Stimulated activated CD8-positive, alpha-beta memory T cell treated with anti-CD3 and anti-CD28 coated beads, Interleukin-2, amount 100 ng/mL, for 1 hour (primary cell): Measurements from ENCODE around the gene RAP1GDS1.
"Not testable (repeated sequence)": the region's sequence is repeated elsewhere in the genome, so short reads cannot be mapped to it uniquely, and the experiment has no call there.

ENCODE experiments used
- DNase-seq, 2 donors: peaks; one replicate each; pipeline ENCODE4 v3.0.0-alpha.2; 2020; ENCODE audit warnings: low read depth in 2 of 2

RAP1GDS1 gene

DNA sequence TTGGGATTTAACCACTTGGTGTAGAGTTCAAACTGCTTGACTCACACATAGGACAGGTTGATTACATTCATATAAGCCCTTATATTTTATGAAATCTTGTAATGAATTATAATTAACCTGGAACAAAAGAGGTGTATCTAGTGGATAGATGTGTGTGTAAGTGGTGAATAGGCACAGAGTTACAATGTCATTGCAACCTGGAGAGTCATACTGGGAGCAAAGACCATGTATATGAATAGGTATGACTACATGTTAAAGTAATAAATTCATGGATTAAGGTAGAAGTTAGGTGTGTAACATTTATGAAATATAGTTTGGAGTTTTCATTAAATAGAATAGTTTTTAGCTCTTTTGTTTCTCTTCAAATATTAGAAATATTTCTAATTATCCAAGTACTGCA, 26.1 kb downstream of the RAP1GDS1 start:
- no peak for DNase-seq

DNA sequence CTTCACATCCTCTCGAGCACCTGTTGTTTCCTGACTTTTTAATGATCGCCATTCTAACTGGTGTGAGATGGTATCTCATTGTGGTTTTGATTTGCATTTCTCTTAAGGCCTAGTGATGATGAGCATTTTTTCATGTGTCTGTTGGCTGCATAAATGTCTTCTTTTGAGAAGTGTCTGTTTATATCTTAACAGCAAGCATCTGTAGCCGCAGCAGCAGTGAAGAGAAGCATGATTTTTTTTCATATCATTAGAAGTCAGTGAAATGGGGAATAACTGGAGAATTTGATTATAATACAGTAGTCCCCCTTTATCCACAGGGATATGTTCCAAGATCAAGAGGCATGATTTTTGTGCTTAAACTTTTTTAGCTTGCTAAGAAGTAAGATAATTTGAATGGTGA, 27.5 kb downstream of the RAP1GDS1 start:
- DNase-seq, result not testable (repeated sequence)

DNA sequence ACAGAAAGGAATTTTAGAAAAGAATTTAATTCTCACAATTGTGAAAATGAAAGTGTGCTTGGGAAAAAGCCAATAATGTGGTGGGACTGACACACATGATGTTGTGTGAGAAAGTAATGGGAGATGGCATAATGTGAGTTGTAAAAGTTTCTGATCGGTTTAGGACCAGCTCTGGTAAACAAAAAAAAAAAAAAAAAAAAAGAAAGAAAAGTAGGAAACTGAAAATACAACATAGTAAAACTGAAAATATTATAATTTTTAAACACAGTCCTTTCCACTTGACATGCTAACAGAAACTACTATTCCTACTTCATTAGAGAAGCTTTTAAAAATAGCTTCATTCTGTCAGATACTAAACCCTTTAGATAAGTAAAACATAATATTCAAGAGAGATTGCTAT, 28.2 kb downstream of the RAP1GDS1 start:
- DNase-seq, result no peak

DNA sequence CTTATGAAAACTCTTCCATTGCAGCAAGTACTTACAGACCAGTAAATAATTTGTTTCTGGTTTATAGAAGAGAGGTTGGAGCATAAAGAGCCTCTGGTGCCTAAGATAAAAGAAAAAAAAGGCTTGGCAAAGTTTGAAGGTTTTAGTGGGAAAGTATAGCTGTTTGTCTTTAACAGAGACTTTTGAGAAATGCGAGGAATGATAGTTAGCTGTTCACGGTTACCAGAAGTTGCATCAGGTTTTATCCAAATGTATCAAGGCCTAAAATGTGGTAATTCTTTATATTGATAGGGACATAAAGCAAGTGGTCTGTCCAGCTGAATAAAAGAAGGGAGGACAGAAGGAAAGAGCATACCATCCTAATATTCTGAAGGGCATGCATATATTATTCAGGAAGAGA, 29.3 kb downstream of the RAP1GDS1 start:
- no peak for DNase-seq

DNA sequence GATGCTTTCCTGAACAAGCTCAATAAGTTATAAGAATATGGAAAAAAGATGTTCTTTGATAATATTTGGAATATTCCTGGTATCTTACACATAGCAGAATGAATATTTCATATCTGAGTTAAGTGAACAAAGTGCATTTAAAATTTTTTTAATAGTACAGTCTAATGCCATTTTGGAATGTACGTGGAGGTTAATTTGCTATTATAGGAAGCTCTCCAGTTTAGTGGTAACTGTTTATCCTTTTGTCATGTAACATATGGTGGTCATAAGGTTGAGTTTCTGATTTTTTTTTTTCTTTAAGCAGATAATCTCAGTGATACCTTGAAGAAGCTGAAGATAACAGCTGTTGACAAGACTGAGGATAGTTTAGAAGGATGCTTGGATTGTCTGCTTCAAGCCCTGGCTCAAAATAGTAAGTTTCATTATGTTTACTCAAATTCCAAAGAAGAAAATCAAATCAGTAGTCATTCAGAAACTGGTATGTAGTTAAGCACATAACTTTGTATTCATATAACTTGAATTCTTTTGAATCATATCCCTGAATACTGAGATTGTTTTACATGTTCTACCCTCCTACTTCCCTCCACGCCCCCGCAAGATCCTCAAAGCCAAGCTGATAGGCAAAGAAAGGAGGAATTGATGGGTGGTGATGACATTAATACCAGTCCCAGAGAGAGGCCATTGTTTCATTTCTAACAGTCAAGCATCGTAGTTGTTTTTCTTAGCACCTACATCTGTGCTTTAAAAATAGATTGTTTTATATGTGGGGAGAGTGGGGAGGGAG, 32.1 kb downstream of the RAP1GDS1 start:
- DNase-seq, result no peak

DNA sequence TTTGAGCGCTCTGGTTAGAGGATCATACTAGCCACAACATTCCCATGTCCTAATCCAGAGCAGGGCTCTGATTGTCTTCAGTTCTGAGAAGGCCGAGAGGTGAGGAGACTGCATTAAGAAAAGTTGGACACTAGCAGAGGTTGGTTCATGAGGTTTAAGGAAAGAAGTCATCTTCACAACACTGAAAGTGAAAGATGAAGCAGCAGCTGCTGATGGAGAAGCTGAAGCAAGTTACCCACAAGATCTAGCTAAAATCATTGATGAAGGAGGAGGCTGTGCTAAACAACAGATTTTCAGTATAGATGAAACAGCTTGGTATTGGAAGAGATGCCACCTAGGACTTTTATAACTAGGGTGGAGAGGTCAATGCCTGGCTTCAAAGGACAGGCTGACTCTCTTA, 36.8 kb downstream of the RAP1GDS1 start:
- DNase-seq, result no peak

DNA sequence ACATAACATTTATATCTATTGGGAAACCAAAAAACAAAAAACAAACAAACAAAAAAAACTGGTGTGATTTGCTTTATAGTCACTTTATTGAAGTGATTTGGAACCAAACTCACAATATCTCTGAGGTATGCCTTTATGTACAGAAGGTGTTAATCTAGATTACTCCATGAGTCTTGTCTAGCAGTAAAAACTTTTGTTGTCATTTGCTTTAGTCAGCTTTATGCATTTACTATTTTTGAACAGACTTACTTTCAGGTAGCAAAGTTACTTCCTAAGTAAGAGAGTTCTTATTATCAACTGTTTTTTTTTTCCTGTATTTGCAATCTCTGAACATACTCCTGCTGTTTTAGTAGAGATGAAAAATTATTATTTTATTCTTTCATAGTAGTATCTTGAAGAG, 39.5 kb downstream of the RAP1GDS1 start:
- no peak for DNase-seq

DNA sequence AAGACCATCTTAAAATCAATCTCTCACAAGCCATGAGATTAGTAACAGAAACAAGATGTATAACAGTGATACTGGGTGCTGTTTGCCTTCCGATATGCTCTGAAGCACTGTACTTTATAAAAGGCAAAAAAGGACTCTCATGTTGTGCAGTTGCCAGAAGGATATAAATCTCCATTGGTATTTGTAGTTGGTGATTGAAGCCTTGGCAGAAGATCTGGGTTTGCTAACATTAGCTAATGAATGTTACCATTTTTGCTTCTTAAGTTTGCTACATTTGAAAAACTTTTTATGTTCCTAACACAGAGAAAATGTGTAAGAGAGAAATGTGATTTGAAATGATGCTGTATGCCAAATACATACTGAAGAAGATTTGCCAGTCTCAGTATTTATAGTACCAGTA, 44.4 kb downstream of the RAP1GDS1 start:
- DNase-seq, result no peak

DNA sequence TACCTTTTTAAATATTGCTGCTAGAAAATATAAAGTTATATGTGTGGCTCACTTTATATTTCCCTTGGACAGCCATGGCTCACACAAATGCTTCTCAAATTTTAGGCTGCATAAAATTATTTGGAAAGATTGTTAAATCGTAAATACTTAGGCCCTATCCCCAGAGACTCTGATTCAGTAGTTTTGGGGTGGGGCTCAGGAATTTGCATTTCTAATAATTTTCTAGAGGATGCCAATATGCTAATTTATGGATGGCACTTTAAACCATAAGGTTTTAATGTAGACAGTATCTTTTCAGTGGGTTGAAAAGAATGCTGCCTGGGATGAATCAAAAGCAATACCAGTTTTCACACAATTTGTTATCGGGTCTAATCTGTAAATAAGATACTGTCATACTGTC, 49.7 kb downstream of the RAP1GDS1 start:
- no peak for DNase-seq

DNA sequence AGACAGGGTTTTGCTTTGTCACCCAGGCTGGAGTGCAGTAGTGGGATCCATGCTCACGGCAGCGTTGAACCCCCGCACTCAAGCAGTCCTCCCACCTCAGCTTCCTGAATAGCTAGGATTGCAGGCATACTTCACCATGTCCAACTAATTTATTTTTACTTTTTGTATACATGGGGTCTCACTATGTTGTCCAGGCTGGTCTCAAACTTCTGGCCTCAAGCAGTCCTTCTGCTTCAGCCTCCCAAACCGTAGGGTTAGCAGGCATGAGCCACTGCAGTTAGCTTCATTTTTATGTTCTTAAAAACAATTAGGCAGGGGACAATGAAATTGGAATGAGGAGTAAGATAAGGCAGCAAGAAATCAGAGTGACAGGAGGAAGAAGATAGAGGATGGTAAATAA, 50.5 kb downstream of the RAP1GDS1 start:
- DNase-seq, result no peak

DNA sequence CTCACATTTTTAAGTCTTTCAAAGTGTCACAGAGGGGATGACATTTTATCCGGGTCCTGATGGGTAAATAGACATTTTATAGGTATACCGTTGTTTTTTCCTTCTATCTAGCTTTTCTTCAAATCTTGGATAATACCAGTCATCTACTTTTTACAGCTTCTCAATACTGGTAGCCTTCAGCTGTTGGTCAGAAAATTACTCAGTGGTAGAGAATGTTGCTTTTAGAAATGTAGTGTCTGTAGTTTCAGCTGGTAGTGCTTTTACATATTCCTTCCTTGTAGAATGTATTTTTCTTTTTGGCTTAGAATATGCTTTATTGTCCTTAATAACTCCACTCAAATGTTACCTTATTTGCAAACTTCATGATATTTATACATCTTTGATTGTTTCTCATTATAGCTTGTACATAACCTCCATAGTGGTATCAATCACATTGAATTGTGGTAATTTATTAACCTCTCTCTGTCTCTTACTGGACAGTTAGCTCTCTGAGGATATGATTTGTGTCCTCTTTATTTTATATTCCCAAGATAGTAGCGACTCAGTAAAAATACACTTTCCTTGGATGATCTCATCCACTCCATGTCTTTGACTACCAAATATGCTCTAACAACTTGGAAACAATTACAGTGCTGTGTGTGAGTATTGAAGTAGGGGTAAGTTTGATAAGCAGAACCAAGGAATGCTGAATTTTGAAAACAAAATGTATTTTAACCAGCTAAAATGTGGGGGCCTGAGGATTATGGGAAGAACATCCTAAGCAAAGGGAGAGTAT, 53.8 kb downstream of the RAP1GDS1 start:
- DNase-seq, result no peak

DNA sequence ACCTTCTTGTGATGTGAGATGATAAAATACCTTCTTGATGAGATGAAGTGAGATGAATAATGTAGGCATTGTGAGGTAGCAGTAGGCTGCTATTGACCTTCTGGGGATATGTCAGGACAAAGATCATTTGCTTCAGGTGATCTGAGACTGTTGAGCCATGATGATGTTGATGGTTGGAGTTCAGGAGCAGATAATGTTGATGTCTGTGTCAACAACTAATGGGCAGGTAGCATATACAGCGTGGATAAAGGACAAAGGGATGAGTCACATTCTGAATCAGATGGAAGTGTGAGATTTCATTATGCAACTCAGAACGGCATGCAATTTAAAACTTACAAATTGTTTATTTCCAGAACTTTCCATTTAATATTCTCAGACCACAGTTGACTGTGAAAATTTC, 57.3 kb downstream of the RAP1GDS1 start:
- no peak for DNase-seq

DNA sequence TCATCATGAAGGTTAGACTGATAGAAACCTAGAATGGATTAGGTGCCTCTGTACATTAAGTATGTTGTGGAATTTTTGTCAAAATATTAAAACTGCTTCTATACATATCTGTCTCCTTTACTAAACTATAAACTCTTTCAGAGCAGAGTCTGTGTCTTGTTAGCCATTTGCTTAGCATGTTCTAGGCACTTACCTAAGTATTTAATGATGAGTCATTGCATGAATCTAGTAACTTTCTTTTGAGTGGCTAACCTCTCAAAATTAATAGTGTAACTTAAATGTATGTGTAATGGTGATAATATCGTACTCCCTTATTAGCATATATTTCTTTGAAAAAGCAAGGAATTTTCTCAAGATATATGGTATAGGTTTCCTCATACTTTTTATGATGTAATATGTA, 57.8 kb downstream of the RAP1GDS1 start:
- DNase-seq, result no peak

DNA sequence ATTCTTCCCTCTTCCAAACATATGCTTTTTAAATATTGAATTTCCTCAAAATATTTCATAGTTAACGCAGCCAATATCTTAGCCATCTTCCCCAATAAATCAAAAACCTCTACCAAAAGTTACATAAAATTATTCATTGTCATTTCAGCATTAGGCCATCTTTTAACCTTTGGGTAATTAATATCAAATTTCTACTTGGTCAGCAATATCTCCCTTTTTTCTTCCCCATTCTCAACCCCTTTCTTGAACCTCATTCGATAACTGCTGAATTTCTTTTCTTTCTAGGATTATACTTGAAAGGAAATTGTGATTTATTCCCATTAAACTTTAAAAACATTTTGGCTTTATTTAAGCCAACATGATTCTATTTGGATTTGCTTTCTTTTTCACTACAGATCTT, 65.0 kb downstream of the RAP1GDS1 start:
- no peak for DNase-seq

DNA sequence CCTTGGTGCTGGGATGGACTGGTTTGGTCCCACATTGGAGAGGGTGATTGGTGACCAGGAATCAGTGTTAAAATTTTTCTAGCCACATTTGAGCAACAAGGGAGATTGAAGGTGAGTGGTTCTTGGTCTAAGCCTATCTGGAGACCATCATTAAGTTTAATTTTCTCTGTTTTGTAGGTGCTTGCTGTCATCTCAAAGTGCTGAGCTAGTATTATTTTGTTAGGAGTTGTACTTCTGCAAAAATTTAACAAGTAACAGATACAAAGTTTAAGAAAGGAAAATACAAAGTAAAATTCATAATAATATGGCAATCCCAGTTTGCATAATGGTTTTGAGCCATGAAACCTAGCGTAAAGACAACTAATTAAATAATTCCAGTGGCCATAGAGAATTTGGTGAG, 66.5 kb downstream of the RAP1GDS1 start:
- DNase-seq, result no peak

DNA sequence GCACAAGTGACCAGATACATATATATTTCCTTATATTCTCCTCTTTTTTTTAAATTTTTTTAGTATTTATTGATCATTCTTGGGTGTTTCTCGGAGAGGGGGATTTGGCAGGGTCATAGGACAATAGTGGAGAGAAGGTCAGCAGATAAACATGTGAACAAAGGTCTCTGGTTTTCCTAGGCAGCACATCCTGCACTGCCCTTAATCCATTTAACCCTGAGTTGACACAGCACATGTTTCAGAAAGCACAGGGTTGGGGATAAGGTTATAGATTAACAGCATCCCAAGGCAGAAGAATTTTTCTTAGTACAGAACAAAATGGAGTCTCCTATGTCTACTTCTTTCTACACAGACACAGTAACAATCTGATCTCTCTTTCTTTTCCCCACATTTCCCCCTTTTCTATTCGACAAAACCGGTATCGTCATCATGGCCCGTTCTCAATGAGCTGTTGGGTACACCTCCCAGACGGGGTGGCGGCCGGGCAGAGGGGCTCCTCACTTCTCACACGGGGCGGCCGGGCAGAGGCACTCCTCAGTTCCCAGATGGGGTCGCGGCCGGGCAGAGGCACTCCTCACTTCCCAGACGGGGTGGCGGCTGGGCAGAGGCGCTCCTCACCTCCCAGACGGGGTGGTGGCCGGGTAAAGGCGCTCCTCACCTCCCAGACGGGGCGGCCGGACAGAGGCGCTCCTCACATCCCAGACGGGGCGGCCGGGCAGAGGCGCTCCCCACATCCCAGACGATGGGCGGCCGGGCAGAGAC, 68.9 kb downstream of the RAP1GDS1 start:
- not testable (repeated sequence) for DNase-seq

DNA sequence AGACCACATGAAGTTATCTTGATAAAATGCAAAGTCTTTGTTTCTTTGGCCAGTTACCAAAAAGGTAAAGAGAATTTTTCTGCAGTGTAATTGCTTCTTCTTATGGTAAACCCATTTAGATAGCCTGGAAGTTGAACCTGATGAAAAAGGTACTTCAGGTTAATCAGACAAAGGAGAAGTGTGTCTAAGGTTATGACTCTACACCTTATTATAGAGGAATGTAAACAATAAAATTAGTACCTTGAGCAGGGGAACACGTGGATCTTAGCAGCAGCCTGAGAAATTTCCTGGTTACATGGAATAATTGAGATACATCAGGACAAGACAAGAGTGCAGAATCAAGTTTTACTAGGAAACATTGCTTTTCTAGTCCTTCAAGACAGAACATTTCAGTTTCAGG, 70.8 kb downstream of the RAP1GDS1 start:
- no peak for DNase-seq

DNA sequence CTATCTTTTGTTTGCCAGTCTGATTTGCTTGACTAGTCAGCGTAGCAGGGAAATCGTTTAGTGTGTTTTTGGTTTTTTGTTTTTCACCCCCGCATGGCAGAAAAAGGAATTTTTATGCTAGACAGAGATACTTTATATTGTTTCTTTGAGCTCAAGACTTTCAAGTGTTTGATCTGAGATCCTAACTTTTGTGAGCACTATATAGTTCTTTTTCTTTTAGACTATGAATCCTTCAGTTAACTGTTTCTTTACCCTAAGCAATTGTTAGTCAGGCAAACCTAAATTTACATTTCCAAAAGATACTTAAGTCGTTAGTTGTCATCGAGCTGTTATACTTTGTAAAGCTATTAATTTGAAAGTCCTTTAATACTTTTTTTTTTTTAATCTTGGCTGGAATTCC, 73.3 kb downstream of the RAP1GDS1 start:
- DNase-seq, result no peak

DNA sequence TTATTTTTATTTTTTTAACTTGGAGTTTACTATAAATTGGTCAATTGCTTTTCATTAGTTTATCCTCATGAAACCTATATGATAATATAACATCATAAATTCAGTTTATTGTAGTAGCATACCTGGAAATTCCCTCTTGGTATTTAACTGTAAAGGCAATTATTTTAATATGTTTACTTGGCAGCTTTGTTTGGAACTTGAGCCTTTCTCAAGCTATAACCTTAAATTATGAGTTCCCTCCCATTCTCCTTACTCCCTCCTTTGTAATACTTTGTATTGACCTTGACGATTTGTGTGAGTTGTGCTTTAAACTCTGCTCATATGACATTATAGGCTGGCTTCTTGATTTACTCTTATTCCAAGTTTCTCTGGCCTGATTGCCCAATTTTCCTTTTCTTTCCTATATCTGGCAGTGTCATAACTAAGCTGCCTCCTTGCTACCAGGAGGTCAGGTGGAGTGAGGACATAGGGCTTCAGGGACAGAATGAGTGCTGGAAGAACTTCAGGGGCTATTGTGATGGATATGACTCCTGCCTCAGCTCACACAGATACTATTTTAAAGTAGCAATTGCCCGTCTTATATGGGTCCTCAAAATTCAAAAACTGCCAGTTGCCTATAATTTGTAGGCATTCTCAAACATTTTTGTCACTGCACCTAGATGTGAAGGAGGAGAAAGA, 77.7 kb downstream of the RAP1GDS1 start:
- DNase-seq, result no peak

DNA sequence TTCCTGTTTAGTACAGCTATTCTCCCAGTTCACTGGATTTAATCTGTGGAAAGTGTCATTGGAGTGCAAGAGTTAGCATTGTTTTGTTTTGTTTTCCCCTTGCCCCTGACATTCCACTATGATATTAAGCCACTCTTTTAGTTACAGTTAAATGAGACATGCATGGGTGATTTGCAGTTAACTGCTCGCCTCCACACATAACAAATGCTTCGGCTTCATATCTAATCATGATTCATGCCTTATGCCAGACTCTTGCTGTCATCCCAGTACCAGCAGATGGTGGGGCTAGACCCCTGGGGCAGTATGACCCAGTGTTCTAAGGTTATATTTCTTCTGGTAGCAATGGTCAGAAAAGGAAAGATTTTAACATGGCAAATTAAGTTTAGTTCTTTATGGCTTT, 80.1 kb downstream of the RAP1GDS1 start:
- no peak for DNase-seq

DNA sequence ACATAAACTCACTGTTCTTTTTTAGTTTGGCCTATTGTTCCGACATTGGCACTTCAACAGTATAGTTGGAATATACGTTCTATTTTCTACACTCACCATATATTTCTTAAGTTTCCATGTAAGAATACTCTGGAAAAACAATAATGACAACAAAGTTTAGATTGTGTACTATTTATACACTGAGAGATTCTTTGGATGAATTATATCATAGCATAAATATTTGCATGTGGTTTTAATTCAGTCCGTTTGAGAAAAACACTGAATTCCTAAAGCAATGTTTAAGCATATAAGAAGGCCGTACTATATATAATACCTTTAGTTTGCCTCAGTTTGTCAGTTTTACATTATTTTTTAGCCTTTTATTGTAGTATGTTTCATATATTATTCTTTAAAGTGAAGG, 82.4 kb downstream of the RAP1GDS1 start:
- DNase-seq, result no peak

DNA sequence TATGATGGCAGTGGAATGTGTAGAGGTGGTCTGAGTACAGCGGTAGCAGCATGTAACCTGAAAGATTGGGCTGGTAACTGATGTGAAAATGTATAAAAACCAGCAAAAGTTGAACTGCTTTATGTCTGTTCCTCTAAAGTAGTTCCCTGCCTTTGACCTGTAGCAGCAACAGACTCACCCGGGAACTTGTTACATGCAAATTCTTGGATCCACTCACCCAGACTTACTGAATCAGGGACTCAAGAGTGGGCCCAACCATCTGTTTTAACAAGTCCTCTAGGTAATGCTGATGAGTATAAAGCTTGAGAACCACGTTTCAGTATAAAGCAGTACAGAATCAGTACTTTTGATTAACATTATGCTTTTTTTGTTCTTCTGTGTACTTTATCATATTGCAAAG, 84.7 kb downstream of the RAP1GDS1 start:
- no peak for DNase-seq
